Mucosa of rectum (tissue), 2 donors: ENCODE measurements around the gene LHX3.

Experiments used
- H3K27ac ChIP-seq, 2 donors: one replicate each; pipeline ENCODE4 v1.7.0; 2013; ENCODE audit warnings: inconsistent platforms in 2 of 2, low read depth in 2 of 2, low read length in 2 of 2
- H3K27me3 ChIP-seq, 2 donors: one replicate each; pipeline ENCODE4 v1.7.0; 2013; ENCODE audit warnings: low read length in 2 of 2; ENCODE audit not compliant: control insufficient read depth in 2 of 2, insufficient read depth in 2 of 2
- H3K36me3 ChIP-seq, 2 donors: one replicate each; pipeline ENCODE4 v1.7.0; 2013; ENCODE audit warnings: low read length in 2 of 2; ENCODE audit not compliant: control insufficient read depth in 2 of 2, insufficient read depth in 2 of 2
- H3K4me1 ChIP-seq, 2 donors: one replicate each; pipeline ENCODE4 v1.7.0; 2013; ENCODE audit warnings: low read length in 2 of 2, mild to moderate bottlenecking in 1 of 2; ENCODE audit not compliant: control insufficient read depth in 2 of 2, insufficient read depth in 2 of 2
- H3K4me3 ChIP-seq, 2 donors: one replicate each; pipeline ENCODE4 v1.7.0; 2013; ENCODE audit warnings: low read length in 2 of 2
- H3K9ac ChIP-seq, 2 donors: one replicate each; pipeline ENCODE4 v1.7.0; 2013; ENCODE audit warnings: low read length in 2 of 2, low read depth in 1 of 2, mild to moderate bottlenecking in 1 of 2
- H3K9me3 ChIP-seq, 2 donors: one replicate each; pipeline ENCODE4 v1.7.0; 2013; ENCODE audit warnings: low read length in 2 of 2; ENCODE audit not compliant: control insufficient read depth in 2 of 2
- donor health status: healthy.
- donor health status: Normal muscosa, but diverticular disease.

Gene LHX3

DNA sequence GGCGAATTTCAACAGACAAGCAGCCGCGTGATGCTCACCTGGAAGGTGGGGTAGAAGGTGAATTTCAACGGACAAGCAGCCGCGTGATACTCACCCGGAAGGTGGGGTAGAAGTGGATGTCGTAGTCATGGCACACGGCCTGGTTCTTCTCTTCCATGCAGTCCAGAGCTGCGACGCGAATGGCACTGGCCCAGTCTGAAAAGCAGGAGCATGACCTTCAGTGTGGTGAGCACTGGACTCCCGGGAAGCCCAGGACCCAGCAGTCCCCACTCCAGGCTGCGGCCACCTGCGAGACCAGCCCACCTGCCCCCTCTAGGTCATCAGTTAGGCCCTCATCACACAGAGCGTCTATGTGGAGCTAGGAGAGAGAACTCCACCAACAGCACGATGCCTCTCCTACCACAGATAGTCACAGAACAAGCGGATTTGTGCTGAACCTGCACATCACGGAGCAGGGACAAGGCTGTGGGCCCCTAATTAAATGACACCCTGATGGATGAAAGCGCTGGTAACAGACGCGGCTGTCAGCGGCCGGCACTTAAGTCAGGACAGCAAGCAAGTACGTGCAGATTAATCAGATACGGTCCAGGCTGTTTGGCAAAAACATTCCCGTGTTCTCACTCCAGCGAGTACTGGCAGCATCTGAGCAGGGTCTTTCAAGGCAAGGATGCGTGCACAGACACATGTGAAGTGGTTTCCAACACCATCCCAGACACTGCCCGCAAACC, 21.9 kb upstream of the LHX3 start:
- H3K9ac ChIP-seq = no peak overlapping the region
- H3K4me3 ChIP-seq = no peak overlapping the region
- peaks cover 6 to 12% of the 10 kb centered on the region in 2 donors for H3K36me3 ChIP-seq
- H3K9me3 ChIP-seq = no peaks in the 10 kb centered on the region
- peaks cover 0 to 4% of the 10 kb centered on the region in 2 donors for H3K4me1 ChIP-seq
- no peaks in the 10 kb centered on the region for H3K27me3 ChIP-seq
- no peak overlapping the region for H3K27ac ChIP-seq

DNA sequence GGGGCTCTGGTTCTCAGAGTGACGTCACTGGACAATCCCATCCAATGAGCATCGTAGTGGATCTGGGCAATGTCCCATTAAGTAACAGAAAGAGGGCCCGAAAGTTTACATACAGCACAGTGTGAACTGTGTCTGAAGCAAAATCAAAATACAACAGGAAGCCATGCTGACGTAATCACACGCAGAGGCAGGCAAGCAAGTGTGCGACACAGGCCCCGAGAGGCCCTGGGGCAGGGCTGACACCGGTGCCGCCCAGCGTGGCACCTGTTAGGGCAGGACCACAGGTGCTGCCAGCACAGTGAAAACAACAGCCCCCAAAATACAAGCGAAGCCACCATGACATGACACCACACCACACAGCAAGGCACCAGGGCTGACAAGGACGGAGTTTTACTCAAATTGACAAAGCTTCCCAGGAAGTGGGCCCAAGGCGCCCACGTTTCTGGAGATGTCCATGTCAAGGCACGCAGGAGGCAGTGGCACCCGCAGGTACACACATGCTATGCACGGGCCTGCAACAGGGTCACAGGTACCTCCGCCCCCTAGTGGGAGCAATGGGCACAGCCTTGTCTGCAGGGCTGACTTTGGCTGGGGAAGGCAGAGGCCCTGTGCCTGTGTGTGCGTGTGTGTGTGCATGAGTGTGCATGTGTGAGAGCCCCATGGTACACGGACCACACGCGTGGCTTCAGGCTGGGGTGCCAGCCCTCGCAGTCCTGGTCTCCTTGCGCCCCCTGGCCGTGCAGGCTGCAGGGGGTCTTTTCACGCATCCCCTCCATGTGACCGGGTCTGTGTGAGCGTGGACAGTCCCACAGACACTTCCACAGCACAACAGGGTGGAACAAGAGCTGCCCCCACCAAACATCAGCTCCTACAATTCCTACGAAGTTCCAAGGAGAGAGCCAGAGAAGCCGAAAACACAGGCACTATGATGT, 21.1 kb upstream of the LHX3 start:
- Histone ChIP-seq H3K4me1 (peaks cover 0 to 4% of the 10 kb centered on the region in 2 donors), H3K27me3 (no peaks in the 10 kb centered on the region), H3K4me3 (no peak overlapping the region), H3K9me3 (no peaks in the 10 kb centered on the region), H3K27ac (peak overlapping the region; percentile 35 to 62), H3K9ac (no peak overlapping the region), H3K36me3 (peaks cover 6 to 15% of the 10 kb centered on the region in 2 donors)

DNA sequence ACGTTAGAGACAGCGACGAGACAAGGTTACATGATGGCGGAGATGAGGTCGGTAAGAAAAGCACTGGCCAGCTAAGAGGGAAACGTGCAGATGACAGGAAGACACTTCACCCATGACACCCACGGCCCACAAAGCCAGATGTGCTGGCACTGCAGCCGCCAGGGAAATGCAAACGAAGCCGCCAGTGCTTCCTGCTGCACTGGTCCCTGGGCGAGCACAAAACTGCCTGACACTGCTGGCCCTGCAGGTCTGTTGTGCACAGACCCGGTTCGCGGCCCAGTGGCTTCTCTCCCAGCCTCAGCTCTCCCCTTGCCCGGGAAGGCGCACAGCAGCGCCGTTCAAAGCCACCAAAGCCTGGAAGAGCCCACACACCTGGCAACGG, 20.4 kb upstream of the LHX3 start:
- Histone ChIP-seq H3K27ac (peak overlapping the region; percentile 4 to 62), H3K27me3 (no peaks in the 10 kb centered on the region), H3K36me3 (peaks cover 6 to 17% of the 10 kb centered on the region in 2 donors), H3K9me3 (no peaks in the 10 kb centered on the region), H3K4me1 (peaks cover 0 to 4% of the 10 kb centered on the region in 2 donors), H3K9ac (no peak overlapping the region), H3K4me3 (no peak overlapping the region)

DNA sequence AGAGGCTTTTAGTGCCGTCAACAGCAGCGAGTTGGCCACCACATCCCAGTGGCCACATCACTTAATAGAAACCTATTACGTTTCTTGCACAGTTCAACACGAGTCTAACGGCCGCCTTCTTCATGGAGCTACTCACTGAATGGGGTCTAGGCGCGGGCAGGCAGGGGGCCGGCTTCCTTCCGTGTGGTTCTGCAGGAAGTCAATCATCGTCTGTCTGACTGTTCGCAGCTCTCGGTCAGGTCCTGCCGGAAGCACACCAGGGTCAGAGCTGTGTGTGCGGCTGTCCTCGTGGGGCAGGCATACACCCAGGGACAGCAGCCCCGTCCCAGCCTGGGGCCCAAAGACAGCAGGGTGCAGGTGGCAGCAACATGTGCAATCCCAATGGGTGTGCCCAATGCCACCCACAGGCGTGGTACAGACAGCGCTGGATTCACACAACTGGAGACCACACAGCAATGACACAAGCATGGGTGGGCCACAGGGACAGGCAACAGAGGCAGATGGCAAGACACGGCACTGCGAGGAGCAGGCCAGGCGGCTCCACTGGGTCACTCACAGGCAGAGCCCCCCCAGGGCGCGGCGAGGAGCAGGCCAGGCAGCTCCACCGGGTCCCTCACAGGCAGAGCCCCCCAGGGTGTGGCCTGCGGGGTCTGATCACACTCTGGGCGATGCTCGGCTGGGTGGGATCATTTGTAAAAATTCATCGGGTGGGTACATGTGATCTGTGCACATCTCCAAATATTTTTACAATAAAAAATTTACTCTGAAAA, 19.1 kb upstream of the LHX3 start:
- Histone ChIP-seq H3K9me3 (no peaks in the 10 kb centered on the region), H3K4me3 (no peak overlapping the region), H3K27me3 (no peaks in the 10 kb centered on the region), H3K36me3 (peaks cover 6 to 17% of the 10 kb centered on the region in 2 donors), H3K9ac (no peak overlapping the region), H3K4me1 (peaks cover 0 to 4% of the 10 kb centered on the region in 2 donors), H3K27ac (no peak overlapping the region)

DNA sequence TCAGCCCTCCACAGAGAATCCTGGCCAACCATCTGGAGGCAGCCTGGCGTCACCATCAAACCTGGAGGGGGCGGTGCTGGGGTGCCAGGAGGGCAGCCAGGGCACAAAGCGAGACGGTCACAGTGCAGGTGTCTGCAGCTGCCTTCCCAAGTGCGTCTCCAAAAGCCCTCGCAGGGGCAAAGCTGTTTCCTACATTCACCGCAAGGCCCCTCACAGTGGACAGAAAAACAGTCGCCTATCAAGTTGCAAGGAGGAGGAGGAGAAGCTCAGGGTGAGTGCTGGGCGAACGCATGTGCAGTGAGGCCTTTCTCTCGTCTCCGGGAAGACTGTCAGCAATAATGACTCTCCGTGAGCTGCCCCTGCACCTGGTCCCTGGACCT, 18.0 kb upstream of the LHX3 start:
- H3K4me1 ChIP-seq = peaks cover 0 to 4% of the 10 kb centered on the region in 2 donors
- no peak overlapping the region for H3K4me3 ChIP-seq
- H3K36me3 ChIP-seq = peaks cover 6 to 23% of the 10 kb centered on the region in 2 donors
- no peaks in the 10 kb centered on the region for H3K27me3 ChIP-seq
- H3K9me3 ChIP-seq = no peaks in the 10 kb centered on the region
- H3K27ac ChIP-seq = no peak overlapping the region
- H3K9ac ChIP-seq = no peak overlapping the region

DNA sequence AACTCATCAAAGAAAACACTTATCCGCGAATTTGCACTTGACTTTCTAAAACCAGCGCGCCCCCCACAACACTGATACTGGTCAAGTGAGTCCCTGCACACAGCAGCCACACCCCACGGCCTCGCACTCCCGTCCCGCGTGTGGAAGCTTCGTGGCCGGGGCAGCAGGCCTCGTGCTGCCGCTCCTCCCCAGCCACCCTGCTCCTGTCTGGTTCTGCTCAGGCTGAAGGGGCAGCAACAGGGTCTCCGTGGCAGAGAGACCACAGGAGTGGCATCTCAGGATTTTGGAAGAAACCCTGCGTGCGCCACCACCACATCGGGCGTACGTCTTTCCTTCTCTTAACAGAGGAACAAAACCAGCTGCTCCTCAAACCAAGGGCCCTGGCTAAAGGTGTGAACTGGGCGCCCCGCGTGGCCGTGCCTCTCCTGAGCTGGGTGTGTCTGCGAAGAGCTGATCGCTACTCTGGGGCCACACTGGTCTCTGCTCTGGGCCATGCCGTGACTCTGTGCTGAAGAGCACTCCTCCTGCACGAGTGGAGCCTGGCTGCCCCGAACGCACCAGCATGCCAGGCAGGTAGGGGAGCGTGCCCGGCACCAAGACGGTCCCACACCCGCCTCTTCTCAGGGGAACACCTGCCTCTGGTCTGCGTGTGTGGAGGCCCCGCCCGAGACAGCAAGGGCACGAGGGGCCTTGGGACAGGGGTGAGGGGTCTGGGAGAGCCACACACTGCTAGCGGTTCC, 17.4 kb upstream of the LHX3 start:
- no peak overlapping the region for H3K9ac ChIP-seq
- H3K36me3 ChIP-seq = peaks cover 6 to 23% of the 10 kb centered on the region in 2 donors
- H3K27me3 ChIP-seq = no peaks in the 10 kb centered on the region
- peaks cover 0 to 4% of the 10 kb centered on the region in 2 donors for H3K4me1 ChIP-seq
- no peaks in the 10 kb centered on the region for H3K9me3 ChIP-seq
- H3K27ac ChIP-seq = no peak overlapping the region
- H3K4me3 ChIP-seq = no peak overlapping the region

DNA sequence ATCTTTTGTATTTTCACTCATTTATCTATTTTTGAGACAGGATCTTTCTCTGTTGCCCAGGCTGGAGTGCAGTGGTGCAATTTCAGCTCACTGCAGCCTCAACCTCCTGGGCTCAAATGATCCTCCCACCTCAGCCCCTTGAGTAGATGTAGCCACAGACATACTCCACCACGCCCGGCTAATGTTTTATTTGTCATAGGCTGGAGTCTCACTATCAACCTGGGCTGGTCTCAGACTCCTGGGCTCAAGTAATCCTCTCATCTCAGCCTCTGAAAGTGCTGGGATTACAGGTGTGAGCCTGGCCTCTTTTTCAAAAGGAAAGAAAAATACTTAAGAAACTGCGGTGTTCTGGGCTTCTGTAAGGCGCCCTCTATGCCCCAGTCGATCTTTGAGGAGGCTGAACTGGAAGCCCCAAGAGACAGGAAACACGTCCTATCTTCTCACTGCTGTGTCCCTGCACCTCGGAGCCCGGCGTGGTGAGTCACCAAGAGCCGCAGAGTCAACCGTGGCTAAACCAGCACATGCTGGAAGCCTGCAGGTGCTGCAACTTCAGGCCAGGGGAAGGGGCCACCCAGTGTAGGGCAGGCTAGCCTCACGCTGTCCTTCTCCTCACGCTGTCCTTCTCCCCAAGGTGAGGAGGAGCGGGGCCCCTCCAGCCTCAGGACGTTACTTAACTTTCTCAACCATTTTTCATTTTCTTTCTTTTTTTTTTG, 15.2 kb upstream of the LHX3 start:
- Histone ChIP-seq H3K27me3 (no peaks in the 10 kb centered on the region), H3K9me3 (no peaks in the 10 kb centered on the region), H3K4me1 (no peaks in the 10 kb centered on the region), H3K4me3 (no peak overlapping the region), H3K27ac (no peak overlapping the region), H3K36me3 (peaks cover 6 to 36% of the 10 kb centered on the region in 2 donors), H3K9ac (no peak overlapping the region)

DNA sequence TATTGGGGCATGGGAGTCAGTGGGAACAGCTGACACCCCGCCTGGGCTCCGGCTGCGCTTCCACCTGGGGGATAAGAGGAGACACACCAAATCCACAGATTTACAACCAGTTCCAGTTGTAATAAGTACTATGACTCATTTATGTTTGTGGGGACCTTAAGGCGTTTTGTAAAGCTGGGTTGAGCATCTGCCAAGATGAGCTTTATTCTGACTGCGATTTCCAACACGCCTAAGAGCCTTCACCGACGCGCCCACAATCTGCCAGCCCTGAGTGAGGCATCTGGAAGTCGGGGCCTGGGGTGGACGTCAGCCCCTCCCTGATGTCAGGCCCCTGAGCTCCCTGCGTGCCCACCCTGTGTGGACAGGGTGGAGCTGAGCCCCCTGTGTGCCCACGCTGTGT, 14.3 kb upstream of the LHX3 start:
- peaks cover 8 to 43% of the 10 kb centered on the region in 2 donors for H3K36me3 ChIP-seq
- no peak overlapping the region for H3K9ac ChIP-seq
- no peaks in the 10 kb centered on the region for H3K27me3 ChIP-seq
- no peak overlapping the region for H3K27ac ChIP-seq
- H3K4me3 ChIP-seq = no peak overlapping the region
- H3K4me1 ChIP-seq = no peaks in the 10 kb centered on the region
- no peaks in the 10 kb centered on the region for H3K9me3 ChIP-seq

DNA sequence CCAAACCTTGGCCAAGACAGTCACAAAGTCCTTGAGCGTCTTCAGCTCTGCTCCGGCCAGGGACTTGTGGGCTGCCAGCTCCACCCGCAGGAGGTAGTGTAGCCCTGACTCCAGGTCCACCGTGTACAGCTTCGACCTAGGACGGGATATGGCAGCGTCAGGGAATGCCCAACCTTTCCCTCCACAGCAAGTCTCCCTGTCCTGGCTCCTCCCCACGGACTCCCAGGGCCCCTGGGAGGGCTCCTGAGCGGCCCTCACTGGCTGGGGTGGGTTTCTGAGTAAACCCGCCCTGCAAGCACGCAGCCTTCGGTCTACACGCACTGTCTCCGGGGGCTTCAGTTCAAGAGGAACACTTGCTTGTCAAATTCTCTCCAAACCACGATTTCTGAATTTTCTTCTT, 13.7 kb upstream of the LHX3 start:
- H3K9me3 ChIP-seq = no peaks in the 10 kb centered on the region
- H3K27ac ChIP-seq = no peak overlapping the region
- H3K36me3 ChIP-seq = peaks cover 7 to 47% of the 10 kb centered on the region in 2 donors
- no peak overlapping the region for H3K4me3 ChIP-seq
- H3K27me3 ChIP-seq = no peaks in the 10 kb centered on the region
- no peaks in the 10 kb centered on the region for H3K4me1 ChIP-seq
- H3K9ac ChIP-seq = no peak overlapping the region
